OCI-LY3 (cell line): ENCODE measurements around the gene SLC29A3.

Source experiments
- CTCF ChIP-seq: fragments of 200-600, 300-600 bp; sonication (generic); IDR thresholded peaks from 2 replicates; pipeline ENCODE4 v1.5.1; 2014; ENCODE audit warnings: antibody characterized with exemption, low read length, low read depth
- EZH2phosphoT487 ChIP-seq: fragments of 200-600 bp; shearing (Covaris generic); IDR thresholded peaks from 2 replicates; pipeline ENCODE4 v1.6.1; 2018; ENCODE audit warnings: antibody characterized with exemption, mixed run types, low read depth

GRCh38 chr10:71372882-71373495, 53.9 kb downstream of the SLC29A3 start:
- TF ChIP-seq CTCF, result no peak
- no peak for TF ChIP-seq EZH2phosphoT487
